ENCODE results near the gene DYSF.

- TF ChIP-seq POLR2A (IDR thresholded peaks at IDR 0.05; ENCODE audit: low read depth, low read length), result no peak
- TF ChIP-seq POLR2AphosphoS5 (IDR thresholded peaks at IDR 0.05; ENCODE audit: low read depth, low read length), result no peak
- no peak for TF ChIP-seq TAF1 (IDR thresholded peaks at IDR 0.05; ENCODE audit: borderline replicate concordance, low read depth, low read length)
Observed at GRCh38 chr2:71499691-71500090, 46.3 kb downstream of the DYSF start.
